Measurements from ENCODE around the gene EIF6. TPM values are rescaled to one million over a fixed set of nuclear protein-coding genes. Genes with fewer than 3 reads are reported as not detected.

The EIF6 gene
- 365 to 422 TPM (median 402 TPM) in 5 replicates for total RNA-seq (2022; extraction: Qiagen RNA extraction)

GRCh38 chr20:35284267-35284991 lies at the start of gene EIF6:
TSS of gene EIF6 (minus strand) at chr20:35284772. CDS start at chr20:35284487, 285 bp downstream.

GRCh38 chr20:35291654-35292503 lies 7.3 kb upstream of the EIF6 start, which contains the start of gene FAM83C:
TSS of gene FAM83C (minus strand) at chr20:35292425. CDS start at chr20:35292304, 121 bp downstream.

GRCh38 chr20:35277531-35278395 lies 6.8 kb downstream of the EIF6 start, which contains the start of gene MMP24OS:
TSS of gene MMP24OS (minus strand) at chr20:35278122. CDS start at chr20:35277929, 193 bp downstream.

Other genes with a start within 250 kb of the EIF6 start
- gene TRPC4AP, start 192.0 kb downstream of the EIF6 start, total RNA-seq (2022; extraction: Qiagen RNA extraction), result 53.6 to 61.9 TPM (median 58.9 TPM) in 5 replicates
- 46.9 to 50.2 TPM (median 48.8 TPM) in 5 replicates for gene EDEM2, start 137.4 kb downstream of the EIF6 start, total RNA-seq (2022; extraction: Qiagen RNA extraction)
- gene PROCR, start 112.7 kb downstream of the EIF6 start, total RNA-seq (2022; extraction: Qiagen RNA extraction), result 91.7 to 135 TPM (median 131 TPM) in 5 replicates
- 16.9 to 23.3 TPM (median 20.2 TPM) in 5 replicates for gene MMP24, start 58.1 kb downstream of the EIF6 start, total RNA-seq (2022; extraction: Qiagen RNA extraction)
- gene MMP24OS, start 6.7 kb downstream of the EIF6 start, total RNA-seq (2022; extraction: Qiagen RNA extraction), result 50.9 to 90.1 TPM (median 79.7 TPM) in 5 replicates
- 0.04 to 0.10 TPM (median 0.06 TPM) in 4 of 5 replicates, not detected in the other for gene FAM83C, start 7.7 kb upstream of the EIF6 start, total RNA-seq (2022; extraction: Qiagen RNA extraction)
- 29.7 to 36.1 TPM (median 31.2 TPM) in 5 replicates for gene UQCC1, start 127.2 kb upstream of the EIF6 start, total RNA-seq (2022; extraction: Qiagen RNA extraction)
- gene GDF5, start 153.5 kb upstream of the EIF6 start, total RNA-seq (2022; extraction: Qiagen RNA extraction), result 0.02 to 0.06 TPM (median 0.04 TPM) in 3 of 5 replicates, not detected in the others
- gene CEP250, start 170.8 kb upstream of the EIF6 start, total RNA-seq (2022; extraction: Qiagen RNA extraction), result 23.1 to 30.2 TPM (median 26.4 TPM) in 5 replicates
- gene C20orf173, start 244.9 kb upstream of the EIF6 start, total RNA-seq (2022; extraction: Qiagen RNA extraction), result not detected in 5 replicates

Data from A549 treated with CORT108297 at 1 μM for 4 hours (cell line).